BJ (cell line): ENCODE data around the gene SCRN2. TPM values are rescaled to one million over a fixed set of nuclear protein-coding genes. Genes with fewer than 3 reads are reported as not detected.

Experiments used
- CTCF ChIA-PET: fragments of 350-600 bp; formaldehyde crosslinking; extraction: SDS; loops from one replicate; lab custom pipeline; 2021; ENCODE audit warnings: antibody characterized with exemption, inconsistent platforms; lab: Yijun Ruan, JAX
- POLR2A ChIA-PET: fragments of 300-600 bp; sonication (Branson Sonifier 250); formaldehyde crosslinking; extraction: SDS; loops from one replicate; lab custom pipeline; 2021; ENCODE audit warnings: antibody characterized with exemption; lab: Charles Lee
- DNase-seq: peaks from one replicate; pipeline ENCODE4 v3.0.0-alpha.2; 2011; ENCODE audit warnings: low read depth
- H3K27me3 ChIP-seq: 2 replicates; pipeline ENCODE4 v1.6.0; 2011; ENCODE audit warnings: low read length; ENCODE audit not compliant: control insufficient read depth, insufficient read depth
- H3K36me3 ChIP-seq: 2 replicates; pipeline ENCODE4 v1.5.1; 2011; ENCODE audit warnings: low read length; ENCODE audit not compliant: control insufficient read depth, insufficient read depth
- H3K4me3 ChIP-seq: 2 replicates; pipeline ENCODE4 v1.5.1; 2011; ENCODE audit warnings: low read depth, mild to moderate bottlenecking, control low read depth, low read length
- CTCF ChIP-seq: IDR thresholded peaks from 2 replicates; pipeline ENCODE4 v1.5.1; 2011; ENCODE audit warnings: low read depth, mild to moderate bottlenecking, control low read depth, inconsistent platforms, low read length, moderate library complexity; ENCODE audit not compliant: insufficient read depth
- polyA plus RNA-seq: library from polyadenylated mRNA; depleted of rRNA; stranded (reverse); fragments of >200 nt; gene quantifications from 2 replicates; pipeline ENCODE4 v1.2.3, GENCODE V29; 2011

SCRN2 gene
- polyA plus RNA-seq, 1 experiment = 41.1 TPM

- Histone ChIP-seq H3K4me3 (no peak overlapping the region), H3K36me3 (peaks cover 19% of the 10 kb centered on the region), H3K27me3 (no peaks in the 10 kb centered on the region)
- CTCF ChIA-PET = interaction anchor here (0.6 kb wide), 1 partner anchor 10 kb away, joined by 3 read pairs; no protein-coding TSS in a partner anchor
- no peak for DNase-seq
- POLR2A ChIA-PET = no interaction called here
- no peak for TF ChIP-seq CTCF
Measured at GRCh38 chr17:47816111-47816735, 24.9 kb downstream of the SCRN2 start.

- H3K27me3 ChIP-seq = no peaks in the 10 kb centered on the region
- H3K36me3 ChIP-seq = peaks cover 21% of the 10 kb centered on the region
- no peak for DNase-seq
- H3K4me3 ChIP-seq = no peak overlapping the region
- ChIA-PET CTCF (interaction anchor here (1.1 to 1.3 kb wide), 2 partner anchors 13 to 14 kb away, joined by 3 to 5 read pairs; no protein-coding TSS in a partner anchor), POLR2A (no interaction called here)
- TF ChIP-seq CTCF = no peak
Measured at GRCh38 chr17:47815106-47815918, 25.8 kb downstream of the SCRN2 start.

- no peak for TF ChIP-seq CTCF
- Histone ChIP-seq H3K4me3 (no peak overlapping the region), H3K36me3 (peaks cover 27% of the 10 kb centered on the region), H3K27me3 (no peaks in the 10 kb centered on the region)
- POLR2A ChIA-PET = no interaction called here
- CTCF ChIA-PET = interaction anchor here (1.3 kb wide), 1 partner anchor 12 kb away, joined by 3 read pairs; no protein-coding TSS in a partner anchor
- no peak for DNase-seq
Measured at GRCh38 chr17:47813512-47814031, 27.5 kb downstream of the SCRN2 start.

- Histone ChIP-seq H3K27me3 (no peaks in the 10 kb centered on the region), H3K36me3 (peaks cover 28% of the 10 kb centered on the region), H3K4me3 (no peak overlapping the region)
- no peak for TF ChIP-seq CTCF
- no peak for DNase-seq
- POLR2A ChIA-PET = no interaction called here
- CTCF ChIA-PET = no interaction called here
Measured at GRCh38 chr17:47813077-47813476, 28.0 kb downstream of the SCRN2 start.
